NCI-H2196 treated with DMSO at 0.1 percent for 48 hours (cell line): Measurements from ENCODE around the gene PRKCA.
"Not testable (repeated sequence)": the region's sequence is repeated elsewhere in the genome, so short reads cannot be mapped to it uniquely, and the experiment has no call there.

ENCODE experiments used
- DNase-seq: peaks from one replicate; lab custom pipeline; 2025; ENCODE audit not compliant: unreplicated experiment; lab: John Stamatoyannopoulos, UW

PRKCA gene

GRCh38 chr17:66324381-66325004 is 22.1 kb downstream of the PRKCA start:
- DNase-seq: not testable (repeated sequence)

- DNase-seq: no peak
These were observed 24.1 kb downstream of the PRKCA start for GRCh38 chr17:66326476-66327047.

- no peak for DNase-seq
These were observed 28.2 kb downstream of the PRKCA start for GRCh38 chr17:66330646-66331037.

GRCh38 chr17:66331038-66331816 is 28.8 kb downstream of the PRKCA start:
- no peak for DNase-seq

DNA sequence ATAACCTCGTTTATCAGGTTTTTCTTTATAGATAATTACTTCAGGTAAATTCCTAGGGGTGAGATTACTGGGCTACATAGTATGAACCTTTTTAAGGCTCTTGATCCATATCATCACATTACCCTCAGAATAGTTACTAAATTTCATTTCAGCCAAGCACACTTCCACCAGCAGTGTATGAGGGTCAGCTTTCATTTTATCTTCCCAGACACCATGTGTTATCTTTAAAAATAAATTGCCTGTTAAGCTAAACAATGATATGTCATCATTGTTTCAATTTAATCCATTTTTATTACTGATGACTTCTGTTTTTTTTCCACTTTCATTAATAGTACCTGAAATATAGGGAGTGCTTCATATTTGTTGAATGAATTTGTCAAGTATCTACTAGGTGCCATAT is 33.4 kb downstream of the PRKCA start:
- DNase-seq: no peak

DNA sequence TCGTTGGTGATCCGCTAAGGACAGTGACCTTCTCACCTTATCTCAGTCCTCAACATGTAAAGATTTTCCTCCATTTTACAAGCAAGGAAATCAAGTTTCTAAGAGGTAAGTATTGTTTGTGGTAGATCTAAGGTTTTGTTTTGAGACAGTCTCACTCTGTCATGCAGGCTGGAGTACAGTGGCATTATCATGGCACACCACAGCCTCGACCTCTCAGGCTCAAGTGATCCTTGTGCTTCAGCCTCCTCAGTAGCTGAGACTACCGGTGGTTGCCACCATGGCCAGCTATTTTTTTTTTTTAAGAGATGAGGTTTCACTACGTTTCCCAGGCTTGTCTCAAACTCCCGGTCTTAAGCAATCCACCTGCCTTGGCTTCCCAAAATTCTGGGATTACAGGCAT is 34.9 kb downstream of the PRKCA start:
- no peak for DNase-seq

DNA sequence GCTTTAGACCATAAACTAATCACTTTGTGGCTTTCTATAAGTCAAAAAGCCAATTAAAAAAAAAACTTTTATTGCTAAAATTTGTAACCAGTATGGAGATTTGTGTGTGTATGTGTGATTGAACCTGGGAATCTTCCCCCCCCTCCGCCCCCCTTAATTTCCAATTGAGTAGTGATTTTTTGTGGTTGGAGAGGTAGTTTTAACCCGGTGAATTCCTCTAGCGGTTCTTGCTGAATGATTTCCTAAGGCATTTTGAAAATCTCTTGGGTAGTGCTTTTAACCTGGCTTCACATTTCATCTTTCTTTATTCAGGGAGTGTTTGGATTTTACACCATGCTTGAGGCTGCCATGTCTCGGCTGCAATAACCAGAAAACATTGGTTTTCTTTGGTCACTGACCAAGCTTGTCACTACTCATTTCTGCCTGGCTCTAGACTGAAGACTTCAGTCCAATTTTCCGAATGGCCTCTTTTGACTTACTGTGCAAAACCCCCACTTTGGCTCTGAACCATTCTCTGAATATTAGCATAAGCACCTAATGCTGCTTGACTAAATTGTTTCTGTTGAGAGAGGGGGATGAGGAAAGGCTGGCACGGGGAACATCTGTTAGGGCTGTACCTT is 35.6 kb downstream of the PRKCA start:
- DNase-seq: no peak

- DNase-seq: no peak
These were observed 36.5 kb downstream of the PRKCA start for GRCh38 chr17:66338937-66339336.

GRCh38 chr17:66339561-66339960 is 37.1 kb downstream of the PRKCA start:
- DNase-seq: no peak

GRCh38 chr17:66340720-66341119 is 38.3 kb downstream of the PRKCA start:
- no peak for DNase-seq

DNA sequence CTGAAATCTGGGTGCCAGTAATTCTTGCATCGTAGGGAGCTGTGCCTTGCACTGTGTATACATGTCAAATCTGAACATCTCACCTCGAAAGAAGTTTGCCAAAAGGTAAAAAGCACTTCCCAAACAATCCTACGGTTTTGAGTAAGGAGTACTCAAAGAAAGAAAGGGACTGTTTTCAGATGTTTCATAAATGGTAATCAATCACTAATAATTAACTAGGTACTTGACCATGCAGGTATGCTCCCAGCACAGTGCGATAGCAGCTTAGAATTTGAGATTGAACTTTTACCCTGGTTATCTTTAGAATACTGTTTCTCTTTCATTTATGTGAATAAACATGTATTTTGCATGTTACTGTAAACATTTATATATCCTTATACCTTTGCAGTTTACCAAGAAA is 39.0 kb downstream of the PRKCA start:
- no peak for DNase-seq

- not testable (repeated sequence) for DNase-seq
These were observed 39.9 kb downstream of the PRKCA start for GRCh38 chr17:66342263-66342662.

DNA sequence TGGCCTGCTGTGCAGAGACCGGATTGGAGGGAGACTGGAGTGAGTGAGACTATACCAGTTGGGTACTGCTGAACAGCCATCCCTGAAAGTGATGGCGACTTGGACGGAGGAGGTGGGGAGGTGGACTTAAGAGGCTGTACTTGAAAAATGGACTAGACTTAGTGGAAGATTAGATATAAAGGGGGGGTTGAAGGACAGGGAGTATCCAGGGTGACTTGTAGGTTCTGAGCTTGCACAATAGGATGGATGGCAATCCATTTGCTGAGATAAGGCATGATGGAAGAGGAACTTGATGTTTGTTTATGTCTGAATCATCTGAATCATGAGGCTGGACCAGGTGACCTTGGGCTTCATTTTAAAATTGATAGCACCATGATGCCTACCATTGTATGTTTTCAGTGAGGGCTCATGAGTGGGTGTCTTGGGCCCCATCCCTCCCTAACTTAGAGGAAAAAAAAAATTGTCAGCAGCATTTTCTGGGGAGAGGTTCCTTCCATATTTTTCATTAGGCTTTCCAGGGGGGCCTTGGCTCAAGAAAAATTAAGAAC is 41.2 kb downstream of the PRKCA start:
- DNase-seq: no peak

DNA sequence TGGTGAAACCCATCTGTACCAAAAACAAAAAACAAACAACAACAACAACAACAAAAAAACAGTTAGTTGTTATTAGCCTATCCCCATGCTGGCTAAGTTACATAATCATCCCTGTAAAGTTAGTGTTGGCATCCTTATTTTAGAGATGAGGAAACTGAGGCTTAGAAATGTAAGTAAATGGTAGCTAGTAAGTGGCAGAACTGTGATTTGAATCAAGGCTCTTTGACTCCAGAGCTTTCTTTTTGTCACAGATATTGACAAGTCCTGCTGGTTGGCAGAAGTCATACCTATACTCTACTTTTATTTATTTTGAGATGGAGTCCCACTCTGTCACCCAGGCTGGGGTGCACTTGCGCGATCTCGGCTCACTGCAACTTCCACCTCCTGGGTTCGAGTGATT is 42.1 kb downstream of the PRKCA start:
- DNase-seq: no peak

DNA sequence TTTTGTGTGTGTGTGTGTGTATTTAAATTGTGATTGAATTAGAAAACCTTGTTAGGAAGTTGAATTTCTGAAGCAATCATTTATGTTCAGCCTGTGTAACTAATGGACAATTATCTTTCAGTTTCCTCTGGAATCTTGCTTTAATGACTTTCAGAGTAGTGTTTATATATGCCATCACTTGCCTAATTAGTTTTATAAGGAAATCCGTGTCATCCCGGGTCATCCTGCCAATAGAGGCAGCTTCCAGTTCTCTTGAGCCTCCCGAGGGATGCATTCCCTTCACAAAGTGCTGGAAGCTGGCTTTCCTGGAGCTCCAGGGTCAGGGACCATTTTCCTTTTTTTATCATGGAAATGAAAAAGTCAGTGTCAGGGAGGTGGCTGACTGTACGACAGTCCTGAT is 42.9 kb downstream of the PRKCA start:
- no peak for DNase-seq

GRCh38 chr17:66345949-66346638 is 43.7 kb downstream of the PRKCA start:
- not testable (repeated sequence) for DNase-seq

GRCh38 chr17:66347661-66348514 is 45.5 kb downstream of the PRKCA start:
- peak; percentile 44 for DNase-seq

DNA sequence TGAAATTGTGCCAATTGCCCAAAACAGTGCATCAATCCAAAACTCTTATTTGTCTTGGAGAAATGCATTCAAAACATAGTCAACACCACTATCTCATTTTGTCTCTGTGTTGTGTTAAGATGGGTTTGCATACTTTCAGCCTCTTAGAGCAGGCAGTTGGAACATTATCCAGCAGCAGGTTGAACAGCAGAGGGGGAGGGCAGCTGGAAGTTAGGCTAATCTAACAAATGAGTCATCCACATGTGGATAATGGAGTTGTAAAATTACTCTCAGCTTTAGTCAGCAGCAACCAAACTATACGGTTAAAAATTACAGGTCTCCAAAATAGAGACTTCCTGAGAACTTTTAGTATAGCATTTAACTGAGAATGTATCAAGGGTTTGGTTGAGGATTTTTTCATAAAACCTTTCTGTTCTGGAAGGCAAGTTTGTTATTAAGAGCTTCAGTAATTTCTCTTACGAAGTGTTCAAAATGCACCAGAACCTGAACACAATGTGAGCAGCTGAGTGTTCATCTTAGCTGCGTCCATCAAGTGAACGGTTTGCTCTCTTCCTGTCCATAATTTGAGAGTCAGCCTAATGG is 46.3 kb downstream of the PRKCA start:
- DNase-seq: peak; percentile 45

- DNase-seq: no peak
These were observed 47.3 kb downstream of the PRKCA start for GRCh38 chr17:66349521-66350254.
